Stimulated activated CD4-positive, alpha-beta T cell treated with anti-CD3 and anti-CD28 coated beads, Interleukin-15, amount 100 ng/mL, for 24 hours (primary cell): ENCODE measurements around the gene FAM118B.
"Not testable (repeated sequence)": the region's sequence is repeated elsewhere in the genome, so short reads cannot be mapped to it uniquely, and the experiment has no call there.

Experiments
- DNase-seq: peaks from one replicate; pipeline ENCODE4 v3.0.0-alpha.2; 2020

FAM118B gene

GRCh38 chr11:126224647-126225294, 13.2 kb downstream of the FAM118B start:
- DNase-seq = no peak

- DNase-seq = no peak
These were observed 13.7 kb downstream of the FAM118B start for GRCh38 chr11:126225295-126225665.

GRCh38 chr11:126226334-126227084, 14.9 kb downstream of the FAM118B start:
- no peak for DNase-seq

GRCh38 chr11:126229858-126230540, 18.4 kb downstream of the FAM118B start:
- DNase-seq = no peak

GRCh38 chr11:126231725-126232459, 20.3 kb downstream of the FAM118B start:
- no peak for DNase-seq

GRCh38 chr11:126232683-126233082, 21.1 kb downstream of the FAM118B start:
- DNase-seq = no peak

- no peak for DNase-seq
These were observed 21.8 kb downstream of the FAM118B start for GRCh38 chr11:126233391-126233790.

GRCh38 chr11:126246636-126247035, 35.1 kb downstream of the FAM118B start:
- no peak for DNase-seq

GRCh38 chr11:126253265-126253664, 41.7 kb downstream of the FAM118B start:
- DNase-seq = no peak

GRCh38 chr11:126254819-126255218, 43.2 kb downstream of the FAM118B start:
- DNase-seq = no peak

- not testable (repeated sequence) for DNase-seq
These were observed 43.9 kb downstream of the FAM118B start for GRCh38 chr11:126255507-126255906.

GRCh38 chr11:126256216-126256615, 44.6 kb downstream of the FAM118B start:
- no peak for DNase-seq

GRCh38 chr11:126257144-126257543, 45.6 kb downstream of the FAM118B start:
- no peak for DNase-seq

GRCh38 chr11:126257764-126258163, 46.2 kb downstream of the FAM118B start:
- DNase-seq = no peak

- no peak for DNase-seq
These were observed 50.6 kb downstream of the FAM118B start for GRCh38 chr11:126262216-126262615.

GRCh38 chr11:126263489-126263888, 51.9 kb downstream of the FAM118B start:
- no peak for DNase-seq

GRCh38 chr11:126265811-126266210, 54.2 kb downstream of the FAM118B start:
- no peak for DNase-seq

- DNase-seq = no peak
These were observed 56.1 kb downstream of the FAM118B start for GRCh38 chr11:126267650-126268049.

- DNase-seq = peak; percentile 16
These were observed 56.8 kb downstream of the FAM118B start for GRCh38 chr11:126268361-126268707.

GRCh38 chr11:126268708-126269579, 57.4 kb downstream of the FAM118B start, which contains the start of the genes FOXRED1 and SRPRA:
Gene FOXRED1, plus strand, starts transcription at chr11:126269154. Its CDS starts 53 bp downstream, at chr11:126269207.
Gene SRPRA, minus strand, starts transcription at chr11:126268895. Its CDS starts 91 bp downstream, at chr11:126268804.
- DNase-seq = peak; percentile 100

- DNase-seq = no peak
These were observed 65.7 kb downstream of the FAM118B start for GRCh38 chr11:126277322-126277721.

GRCh38 chr11:126277780-126278179, 66.2 kb downstream of the FAM118B start:
- no peak for DNase-seq
